ENCODE data around the gene YTHDC1.

DNA sequence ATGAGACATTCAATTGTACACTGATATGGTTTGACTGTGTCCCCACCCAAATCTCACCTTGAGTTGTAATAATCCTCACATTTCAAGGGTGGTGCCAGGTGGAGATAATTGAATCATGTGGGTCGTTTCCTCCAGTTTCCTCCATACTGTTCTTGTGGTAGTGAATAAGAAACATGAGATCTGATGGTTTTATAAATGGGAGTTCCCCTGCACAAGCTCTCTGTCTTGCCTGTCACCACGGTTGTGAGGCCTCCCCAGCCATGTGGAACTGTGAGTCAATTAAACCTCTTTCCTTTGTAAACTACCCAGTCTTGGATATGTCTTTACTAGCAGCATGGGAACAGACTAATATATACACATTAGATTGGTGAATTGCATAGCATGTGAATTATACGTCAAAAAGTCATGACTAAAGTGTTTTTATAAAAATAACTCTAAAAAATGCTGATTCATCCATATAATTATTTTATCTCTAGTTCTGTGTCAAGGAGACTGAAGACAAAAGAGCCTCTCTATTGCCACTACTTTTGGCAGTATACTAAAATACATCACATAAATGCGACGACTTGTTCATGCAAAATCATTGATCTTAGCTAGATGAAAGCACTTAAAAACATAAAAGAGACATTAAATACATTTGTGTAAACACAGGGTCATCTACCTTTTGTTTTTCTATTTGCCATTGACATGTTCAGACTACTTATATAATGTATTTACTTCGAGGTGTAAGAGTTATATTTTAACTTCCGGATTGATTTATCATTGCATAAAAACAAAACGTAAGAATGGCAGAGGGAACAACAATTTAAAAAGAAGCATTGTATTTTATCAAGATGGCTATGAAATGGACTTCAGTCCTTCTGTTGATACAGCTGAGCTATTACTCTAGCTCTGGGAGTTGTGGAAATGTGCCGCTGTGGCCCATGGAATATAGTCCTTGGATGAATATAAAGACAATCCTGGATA is 50.1 kb downstream of the YTHDC1 start:
- TF ChIP-seq NPAS2 (CRISPR knock-in tag; IDR thresholded peaks at IDR 0.05; ENCODE audit: borderline replicate concordance) = no peak
- TF ChIP-seq EP300 (IDR thresholded peaks at IDR 0.05) = no peak
- TF ChIP-seq, protein P1, sequence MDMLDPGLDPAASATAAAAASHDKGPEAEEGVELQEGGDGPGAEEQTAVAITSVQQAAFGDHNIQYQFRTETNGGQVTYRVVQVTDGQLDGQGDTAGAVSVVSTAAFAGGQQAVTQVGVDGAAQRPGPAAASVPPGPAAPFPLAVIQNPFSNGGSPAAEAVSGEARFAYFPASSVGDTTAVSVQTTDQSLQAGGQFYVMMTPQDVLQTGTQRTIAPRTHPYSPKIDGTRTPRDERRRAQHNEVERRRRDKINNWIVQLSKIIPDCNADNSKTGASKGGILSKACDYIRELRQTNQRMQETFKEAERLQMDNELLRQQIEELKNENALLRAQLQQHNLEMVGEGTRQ (IDR thresholded peaks at IDR 0.05) = no peak
- TF ChIP-seq, protein P2, sequence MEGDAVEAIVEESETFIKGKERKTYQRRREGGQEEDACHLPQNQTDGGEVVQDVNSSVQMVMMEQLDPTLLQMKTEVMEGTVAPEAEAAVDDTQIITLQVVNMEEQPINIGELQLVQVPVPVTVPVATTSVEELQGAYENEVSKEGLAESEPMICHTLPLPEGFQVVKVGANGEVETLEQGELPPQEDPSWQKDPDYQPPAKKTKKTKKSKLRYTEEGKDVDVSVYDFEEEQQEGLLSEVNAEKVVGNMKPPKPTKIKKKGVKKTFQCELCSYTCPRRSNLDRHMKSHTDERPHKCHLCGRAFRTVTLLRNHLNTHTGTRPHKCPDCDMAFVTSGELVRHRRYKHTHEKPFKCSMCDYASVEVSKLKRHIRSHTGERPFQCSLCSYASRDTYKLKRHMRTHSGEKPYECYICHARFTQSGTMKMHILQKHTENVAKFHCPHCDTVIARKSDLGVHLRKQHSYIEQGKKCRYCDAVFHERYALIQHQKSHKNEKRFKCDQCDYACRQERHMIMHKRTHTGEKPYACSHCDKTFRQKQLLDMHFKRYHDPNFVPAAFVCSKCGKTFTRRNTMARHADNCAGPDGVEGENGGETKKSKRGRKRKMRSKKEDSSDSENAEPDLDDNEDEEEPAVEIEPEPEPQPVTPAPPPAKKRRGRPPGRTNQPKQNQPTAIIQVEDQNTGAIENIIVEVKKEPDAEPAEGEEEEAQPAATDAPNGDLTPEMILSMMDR (IDR thresholded peaks at IDR 0.05) = no peak
